ENCODE data around the gene BAZ2B.

DNA sequence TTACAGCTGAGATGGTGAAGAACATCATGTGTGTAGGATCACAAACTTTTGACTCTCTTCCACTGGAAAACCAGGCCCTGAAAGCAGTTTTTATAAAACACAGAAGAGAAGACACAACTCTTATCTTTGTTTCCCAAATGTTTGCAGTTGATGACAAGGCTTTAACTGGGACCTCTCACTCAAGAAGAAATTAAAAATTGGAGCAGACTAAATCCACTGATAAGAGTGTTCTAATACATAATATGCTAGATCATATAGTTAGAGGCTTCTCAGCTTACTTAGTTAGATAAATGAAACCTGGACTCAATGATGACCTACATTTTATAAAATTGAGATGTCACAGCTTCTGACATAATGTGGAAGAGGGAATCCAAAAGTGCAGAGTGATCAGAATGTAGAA is 171.6 kb downstream of the BAZ2B start:
- TF ChIP-seq, protein P1, sequence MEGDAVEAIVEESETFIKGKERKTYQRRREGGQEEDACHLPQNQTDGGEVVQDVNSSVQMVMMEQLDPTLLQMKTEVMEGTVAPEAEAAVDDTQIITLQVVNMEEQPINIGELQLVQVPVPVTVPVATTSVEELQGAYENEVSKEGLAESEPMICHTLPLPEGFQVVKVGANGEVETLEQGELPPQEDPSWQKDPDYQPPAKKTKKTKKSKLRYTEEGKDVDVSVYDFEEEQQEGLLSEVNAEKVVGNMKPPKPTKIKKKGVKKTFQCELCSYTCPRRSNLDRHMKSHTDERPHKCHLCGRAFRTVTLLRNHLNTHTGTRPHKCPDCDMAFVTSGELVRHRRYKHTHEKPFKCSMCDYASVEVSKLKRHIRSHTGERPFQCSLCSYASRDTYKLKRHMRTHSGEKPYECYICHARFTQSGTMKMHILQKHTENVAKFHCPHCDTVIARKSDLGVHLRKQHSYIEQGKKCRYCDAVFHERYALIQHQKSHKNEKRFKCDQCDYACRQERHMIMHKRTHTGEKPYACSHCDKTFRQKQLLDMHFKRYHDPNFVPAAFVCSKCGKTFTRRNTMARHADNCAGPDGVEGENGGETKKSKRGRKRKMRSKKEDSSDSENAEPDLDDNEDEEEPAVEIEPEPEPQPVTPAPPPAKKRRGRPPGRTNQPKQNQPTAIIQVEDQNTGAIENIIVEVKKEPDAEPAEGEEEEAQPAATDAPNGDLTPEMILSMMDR (IDR thresholded peaks at IDR 0.05; ENCODE audit: insufficient read depth, low read length, poor library complexity, severe bottlenecking): no peak
- TF ChIP-seq EZH2phosphoT487 (conservative IDR thresholded peaks at IDR 0.05; ENCODE audit: low read length): no peak

Measured in SU-DHL-6 (cell line).